Measurements from ENCODE around the gene LPP. TPM values are rescaled to one million over a fixed set of nuclear protein-coding genes. Genes with fewer than 3 reads are reported as not detected.

LPP gene
- total and polyA plus RNA-seq, 9 of the 15 experiments (the other 6 are each of a cell fraction or from before 2014, with no cell fraction given): 0.07 to 0.18 TPM; not detected in 7

- H3K36me3 ChIP-seq (ENCODE audit: control insufficient read depth, insufficient read depth, low read length): no peaks in the 10 kb centered on the region
- in situ Hi-C loops (cut with MboI) (no loop called here), intact Hi-C loops (cut with micrococcal nuclease) (no loop called here)
- H3K4me2 ChIP-seq (ENCODE audit: insufficient read depth, low read length): no peak overlapping the region
- WGBS (ENCODE audit: insufficient coverage, low coverage, missing lambda C conversion rate): 0% methylated on average over 3 of the region's 3 CpGs
- H3K9me1 ChIP-seq (ENCODE audit: control insufficient read depth, insufficient read depth, low read length): no peaks in the 10 kb centered on the region
- no peaks in the 10 kb centered on the region for H3K79me2 ChIP-seq (ENCODE audit: control insufficient read depth, insufficient read depth, low read length)
- H2AFZ ChIP-seq (ENCODE audit: low read depth, low read length): no peak overlapping the region
- ChIA-PET POLR2A (no interaction called here), CTCF (ENCODE audit: low intra/inter-chr PET ratio) (no interaction called here)
- no peaks in the 10 kb centered on the region for H4K20me1 ChIP-seq (replicated peaks; ENCODE audit: control insufficient read depth, insufficient read depth, low read length)
- no peaks in the 10 kb centered on the region for H3K27me3 ChIP-seq (ENCODE audit: control insufficient read depth in 2 of 2, insufficient read depth in 2 of 2, low read length in 2 of 2)
- H3K27ac ChIP-seq (ENCODE audit: extremely low read depth, low read depth, low read length): no peak overlapping the region
- H3K4me1 ChIP-seq (replicated peaks in 1 of 2; ENCODE audit: control insufficient read depth in 2 of 2, insufficient read depth in 2 of 2, low read length in 2 of 2): no peaks in the 10 kb centered on the region
- H3K9me3 ChIP-seq (replicated peaks; ENCODE audit: control insufficient read depth, insufficient read depth, low read depth, low read length): no peaks in the 10 kb centered on the region; the same call in 1 of the 2 replicates
- DNase-seq (ENCODE audit: extremely low read depth in 1 of 4, low spot score in 3 of 4): no peak
- no peak for ATAC-seq
- H3K4me3 ChIP-seq: no peak overlapping the region
- FAIRE-seq: no peak
- H3K9ac ChIP-seq (ENCODE audit: insufficient read depth in 1 of 2, low read depth in 2 of 2, low read length in 2 of 2): no peak overlapping the region
- no TSS peak for BruUV-seq (replicated peaks)
- TF ChIP-seq KAT2B (IDR thresholded peaks at IDR 0.05; ENCODE audit: low read depth, low read length) (no peak), ZNF174 (CRISPR knock-in tag; IDR thresholded peaks at IDR 0.05) (no peak), ZNF263 (CRISPR knock-in tag; IDR thresholded peaks at IDR 0.05; ENCODE audit: borderline replicate concordance) (no peak), ZNF253 (CRISPR knock-in tag; conservative IDR thresholded peaks at IDR 0.05) (no peak), STAT6 (CRISPR knock-in tag; IDR thresholded peaks at IDR 0.05) (no peak), SMC3 (conservative IDR thresholded peaks at IDR 0.05; ENCODE audit: insufficient read depth, low read depth, low read length) (no peak), TAF9B (IDR thresholded peaks at IDR 0.05; ENCODE audit: partially characterized antibody) (no peak), ZBTB7A (IDR thresholded peaks at IDR 0.05; ENCODE audit: borderline replicate concordance, control insufficient read depth, low read depth, low read length) (no peak), AFF4 (CRISPR knock-in tag; IDR thresholded peaks at IDR 0.05) (no peak), ZNF384 (IDR thresholded peaks at IDR 0.05; ENCODE audit: low read depth, low read length) (no peak), SAFB (IDR thresholded peaks at IDR 0.05; ENCODE audit: borderline replicate concordance, low read depth, low read length) (no peak), SRSF9 (IDR thresholded peaks at IDR 0.05; ENCODE audit: borderline replicate concordance, low read depth, low read length) (no peak), PHF8 (IDR thresholded peaks at IDR 0.05; ENCODE audit: borderline replicate concordance, low read length) (no peak), ZNF444 (CRISPR knock-in tag; IDR thresholded peaks at IDR 0.05) (no peak), DPF2 (IDR thresholded peaks at IDR 0.05) (no peak), ZNF3 (CRISPR knock-in tag; IDR thresholded peaks at IDR 0.05) (no peak), HES1 (IDR thresholded peaks at IDR 0.05; ENCODE audit: low read depth) (no peak), PURB (CRISPR knock-in tag; IDR thresholded peaks at IDR 0.05; ENCODE audit: low read depth) (no peak)
These were observed 673.6 kb downstream of the LPP start for GRCh38 chr3:188827576-188827975.

Data from K562 (cell line).